HG02678 (cell line): ENCODE results near the gene PLEKHG2.

Experiments
- ATAC-seq: cut with Tn5 transposase; IDR thresholded peaks from one replicate; pipeline ENCODE4 v1.9.1; 2021; ENCODE audit warnings: mild to moderate bottlenecking, moderate library complexity; ENCODE audit not compliant: unreplicated experiment

Gene PLEKHG2

GRCh38 chr19:39473443-39473960, 61.0 kb downstream of the PLEKHG2 start:
- no peak for ATAC-seq

- no peak for ATAC-seq
Measured at GRCh38 chr19:39474139-39474620, 61.7 kb downstream of the PLEKHG2 start.

GRCh38 chr19:39475748-39476147, 63.3 kb downstream of the PLEKHG2 start:
- no peak for ATAC-seq
